Subcutaneous adipose tissue (tissue), 4 donors: ENCODE data around the gene SAMM50. TPM values are rescaled to one million over a fixed set of nuclear protein-coding genes. Genes with fewer than 3 reads are reported as not detected.

ENCODE experiments used
- CTCF ChIP-seq: fragments of 450-650 bp; IDR thresholded peaks from one replicate; pipeline ENCODE4 v1.5.1; 2016; ENCODE audit warnings: low read depth, mild to moderate bottlenecking, control low read depth, antibody characterized with exemption, moderate library complexity
- total RNA-seq, 4 donors: library from RNA; depleted of rRNA; stranded (reverse); fragments of >200 nt; gene quantifications; one replicate each; pipeline ENCODE4 v1.1.0, GENCODE V29; 2016

Gene SAMM50
- total RNA-seq, 4 donors from 2014 or later: 31.3 to 54.1 (median 42.2) TPM

GRCh38 chr22:43974028-43974545, 18.8 kb downstream of the SAMM50 start:
- no peak for TF ChIP-seq CTCF

DNA sequence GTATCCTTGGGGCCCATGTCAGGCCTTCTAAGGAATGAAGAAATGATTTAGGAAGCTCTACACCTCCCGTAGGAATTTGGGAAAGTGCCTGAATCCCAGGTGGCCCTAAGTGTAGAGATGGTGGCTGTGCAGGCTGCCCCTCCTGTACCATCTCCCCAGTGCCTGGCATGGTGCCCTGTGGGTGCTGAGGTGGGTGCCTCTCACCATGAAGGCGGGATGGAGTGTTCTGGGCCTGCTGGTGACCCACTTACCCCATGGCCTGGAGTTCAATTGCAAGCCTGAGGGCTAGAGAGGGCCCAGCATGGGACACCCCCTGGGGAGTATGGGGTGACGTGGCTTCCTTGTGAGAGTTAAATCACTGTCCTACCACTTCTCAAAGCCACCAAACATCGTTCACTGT, 19.8 kb downstream of the SAMM50 start:
- no peak for TF ChIP-seq CTCF

GRCh38 chr22:43976861-43977795, 21.9 kb downstream of the SAMM50 start:
- no peak for TF ChIP-seq CTCF

GRCh38 chr22:43978558-43978957, 23.3 kb downstream of the SAMM50 start:
- TF ChIP-seq CTCF: no peak

GRCh38 chr22:43980579-43980978, 25.3 kb downstream of the SAMM50 start:
- no peak for TF ChIP-seq CTCF

DNA sequence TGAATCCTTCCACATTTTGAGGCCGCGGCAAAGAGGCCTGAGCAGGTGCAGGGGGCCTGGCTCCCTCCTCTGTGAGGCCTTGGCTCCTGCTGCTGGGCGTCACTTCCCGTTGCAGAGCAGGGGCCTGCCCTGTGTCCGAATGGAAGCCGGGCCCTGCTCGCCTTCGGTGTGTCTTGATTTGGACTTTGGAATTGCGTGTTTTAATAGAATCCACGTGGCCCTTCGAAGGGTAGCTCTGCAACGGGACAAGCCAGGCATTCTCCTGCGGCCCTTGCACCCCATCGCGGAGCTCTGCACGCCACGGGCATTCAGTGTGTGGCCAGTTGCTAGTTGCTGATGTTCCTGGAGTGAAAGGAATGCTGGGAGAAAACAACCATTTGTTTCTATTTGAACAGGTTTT, 25.8 kb downstream of the SAMM50 start:
- TF ChIP-seq CTCF: no peak

GRCh38 chr22:43983808-43984207, 28.6 kb downstream of the SAMM50 start:
- no peak for TF ChIP-seq CTCF
